Measurements from ENCODE around the gene IGSF11. TPM values are rescaled to one million over a fixed set of nuclear protein-coding genes. Genes with fewer than 3 reads are reported as not detected.

Gene IGSF11
- 19.4 TPM for total RNA-seq

GRCh38 chr3:119034256-119035013, at the start of gene IGSF11:
IGSF11 (minus strand) TSS chr3:119034846; CDS start chr3:119034582, 264 bp downstream.

Other genes starting within 250 kb of the IGSF11 start
- gene TEX55, start 111.3 kb upstream of the IGSF11 start, total RNA-seq: not detected
- gene UPK1B, start 138.8 kb upstream of the IGSF11 start, total RNA-seq: not detected
- gene B4GALT4, start 206.0 kb upstream of the IGSF11 start, total RNA-seq: 14.7 TPM